K562 (cell line): ENCODE measurements around the gene PUM1.

Experiments
- POLR2AphosphoS5 ChIP-seq: IDR thresholded peaks from 2 replicates; pipeline ENCODE4 v1.6.1; 2011; ENCODE audit warnings: mild to moderate bottlenecking, low read depth, low read length, moderate library complexity; ENCODE audit not compliant: control insufficient read depth, insufficient read depth
- TF ChIP-seq, protein P1 (sequence below), 2 experiments: fragments of 450-650 bp in 1 of 2; sonication (generic) in 1 of 2; formaldehyde crosslinking in 1 of 2; IDR thresholded peaks in 1 of 2; conservative IDR thresholded peaks in 1 of 2; 2 replicates each; pipeline versions ENCODE4 v1.6.1 to v1.8.1; 2016 to 2023; ENCODE audit warnings: mild to moderate bottlenecking in 2 of 2, moderate library complexity in 2 of 2, inconsistent platforms in 1 of 2, missing genetic modification reagents in 1 of 2

DNA sequence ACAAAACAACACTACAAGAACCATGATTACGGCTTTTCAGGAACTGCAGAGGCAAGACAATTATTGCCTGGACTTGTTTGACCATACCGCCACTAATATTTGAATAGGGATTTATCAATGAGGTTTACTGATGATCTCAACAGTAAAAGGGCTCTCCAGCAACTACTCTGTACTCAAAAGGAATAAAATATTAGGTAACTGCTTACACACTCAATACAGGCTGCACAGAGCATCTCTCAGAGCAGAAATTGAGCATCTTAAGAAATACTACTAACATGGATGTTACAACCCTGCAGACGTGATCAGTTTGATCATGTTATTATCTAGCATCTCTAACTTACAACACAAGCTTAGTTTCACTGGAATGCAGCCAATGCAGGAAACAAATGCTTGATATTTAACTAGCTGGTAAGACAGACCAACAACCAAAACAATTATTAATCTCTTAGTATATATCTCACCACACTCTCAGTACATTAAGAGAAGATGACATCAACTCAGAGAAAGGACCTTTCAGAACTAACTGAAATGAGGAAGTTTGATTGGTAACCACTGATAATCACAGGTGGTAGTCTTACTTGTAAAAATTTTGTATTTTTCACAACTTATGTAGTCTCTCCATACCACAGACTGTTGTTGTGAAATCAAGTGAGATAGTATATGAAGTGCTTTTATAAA is 52.2 kb downstream of the PUM1 start:
- TF ChIP-seq POLR2AphosphoS5 = no peak
- TF ChIP-seq, protein P1, sequence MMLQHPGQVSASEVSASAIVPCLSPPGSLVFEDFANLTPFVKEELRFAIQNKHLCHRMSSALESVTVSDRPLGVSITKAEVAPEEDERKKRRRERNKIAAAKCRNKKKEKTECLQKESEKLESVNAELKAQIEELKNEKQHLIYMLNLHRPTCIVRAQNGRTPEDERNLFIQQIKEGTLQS (IDR thresholded peaks at IDR 0.05) = peak; percentile 17; the same call in 1 of the 2 replicates
- TF ChIP-seq, protein P1 (CRISPR knock-in tag; conservative IDR thresholded peaks at IDR 0.05) = no peak
